ENCODE data around the gene JAM3. TPM values are rescaled to one million over a fixed set of nuclear protein-coding genes. Genes with fewer than 3 reads are reported as not detected.

Gene JAM3
- total and polyA plus RNA-seq, 2 of the 13 experiments (the other 11 are each of a cell fraction or from before 2014, with no cell fraction given), result 0.98 to 2.8 TPM

GRCh38 chr11:134200688-134201087 lies 131.8 kb downstream of the JAM3 start (continued):
- TF ChIP-seq NR2F6 (IDR thresholded peaks at IDR 0.05) (no peak), NR2F6 (CRISPR knock-in tag; IDR thresholded peaks at IDR 0.05) (no peak), REXO4 (CRISPR knock-in tag; IDR thresholded peaks at IDR 0.05; ENCODE audit: borderline replicate concordance) (no peak), GFI1 (CRISPR knock-in tag; IDR thresholded peaks at IDR 0.05; ENCODE audit: borderline replicate concordance) (no peak), ELF3 (CRISPR knock-in tag; IDR thresholded peaks at IDR 0.05) (no peak), ZNF784 (CRISPR knock-in tag; IDR thresholded peaks at IDR 0.05; ENCODE audit: borderline replicate concordance) (no peak), ZNF549 (CRISPR knock-in tag; IDR thresholded peaks at IDR 0.05) (no peak), MTF2 (CRISPR knock-in tag; IDR thresholded peaks at IDR 0.05; ENCODE audit: borderline replicate concordance) (no peak)

Other genes starting within 250 kb of the JAM3 start
- gene SPATA19, start 223.6 kb upstream of the JAM3 start, total RNA-seq (2016; rRNA removed; fragmentation: Illumina TruSeq; extraction: Trizol), result not detected in 2 replicates
- not detected in 2 replicates for gene SPATA19, start 223.6 kb upstream of the JAM3 start, polyA plus RNA-seq (2011; rRNA removed)
- gene IGSF9B, start 112.1 kb upstream of the JAM3 start, total RNA-seq (2016; rRNA removed; fragmentation: Illumina TruSeq; extraction: Trizol), result not detected in 2 replicates
- not detected in 2 replicates for gene IGSF9B, start 112.1 kb upstream of the JAM3 start, polyA plus RNA-seq (2011; rRNA removed)
- 25.6 and 33.3 TPM in 2 replicates for gene NCAPD3, start 154.9 kb downstream of the JAM3 start, total RNA-seq (2016; rRNA removed; fragmentation: Illumina TruSeq; extraction: Trizol)
- 18.0 and 20.7 TPM in 2 replicates for gene NCAPD3, start 154.9 kb downstream of the JAM3 start, polyA plus RNA-seq (2011; rRNA removed)
- 20.2 and 20.4 TPM in 2 replicates for gene VPS26B, start 155.6 kb downstream of the JAM3 start, total RNA-seq (2016; rRNA removed; fragmentation: Illumina TruSeq; extraction: Trizol)
- gene VPS26B, start 155.6 kb downstream of the JAM3 start, polyA plus RNA-seq (2011; rRNA removed), result 23.2 and 23.6 TPM in 2 replicates
- 87.6 and 124 TPM in 2 replicates for gene THYN1, start 184.3 kb downstream of the JAM3 start, total RNA-seq (2016; rRNA removed; fragmentation: Illumina TruSeq; extraction: Trizol)
- 36.1 and 42.9 TPM in 2 replicates for gene THYN1, start 184.3 kb downstream of the JAM3 start, polyA plus RNA-seq (2011; rRNA removed)
- gene ACAD8, start 184.5 kb downstream of the JAM3 start, total RNA-seq (2016; rRNA removed; fragmentation: Illumina TruSeq; extraction: Trizol), result 16.1 and 20.3 TPM in 2 replicates
- 13.5 and 15.0 TPM in 2 replicates for gene ACAD8, start 184.5 kb downstream of the JAM3 start, polyA plus RNA-seq (2011; rRNA removed)
- not detected in 2 replicates for gene GLB1L3, start 207.3 kb downstream of the JAM3 start, total RNA-seq (2016; rRNA removed; fragmentation: Illumina TruSeq; extraction: Trizol)
- gene GLB1L3, start 207.3 kb downstream of the JAM3 start, polyA plus RNA-seq (2011; rRNA removed), result not detected in 2 replicates